Endodermal cell (in vitro differentiated cells): ENCODE data around the gene CHRD. TPM values are rescaled to one million over a fixed set of nuclear protein-coding genes. Genes with fewer than 3 reads are reported as not detected.
A peak's percentile ranks its signal among the peaks of the same experiment; 100 is the strongest.

Experiments used
- DNase-seq: peaks from one replicate; pipeline ENCODE4 v3.0.0-alpha.2; 2017
- H3K27ac ChIP-seq: 2 replicates; pipeline ENCODE4 v1.5.1; 2013; ENCODE audit warnings: mild to moderate bottlenecking, low read depth, low read length, moderate library complexity
- H3K27me3 ChIP-seq: 2 replicates; pipeline ENCODE4 v1.6.1; 2013; ENCODE audit warnings: mild to moderate bottlenecking, low read length, moderate library complexity; ENCODE audit not compliant: insufficient read depth, control insufficient read depth, poor library complexity, severe bottlenecking
- H3K36me3 ChIP-seq: 2 replicates; pipeline ENCODE4 v1.7.0; 2013; ENCODE audit warnings: mild to moderate bottlenecking, low read length, moderate library complexity; ENCODE audit not compliant: control insufficient read depth, insufficient read depth
- H3K4me1 ChIP-seq: one replicate; pipeline ENCODE4 v1.7.0; 2013; ENCODE audit warnings: low read length; ENCODE audit not compliant: control insufficient read depth, insufficient read depth
- H3K4me3 ChIP-seq: 2 replicates; pipeline ENCODE4 v1.5.1; 2013; ENCODE audit warnings: mild to moderate bottlenecking, low read length, moderate library complexity
- H3K9ac ChIP-seq: 2 replicates; pipeline ENCODE4 v1.6.1; 2013; ENCODE audit warnings: mild to moderate bottlenecking, low read length, moderate library complexity; ENCODE audit not compliant: poor library complexity, severe bottlenecking; ENCODE audit errors: extremely low read depth
- H3K9me3 ChIP-seq: 2 replicates; pipeline ENCODE4 v1.6.1; 2013; ENCODE audit warnings: mild to moderate bottlenecking, low read length, moderate library complexity; ENCODE audit not compliant: control insufficient read depth
- H3K27ac Mint-ChIP-seq: 2 replicates; pipeline ENCODE4 v1.8.0; 2020; ENCODE audit warnings: mixed read lengths
- H3K27me3 Mint-ChIP-seq: 2 replicates; pipeline ENCODE4 v1.8.0; 2021; ENCODE audit warnings: mild to moderate bottlenecking, mixed read lengths; ENCODE audit not compliant: insufficient read depth
- H3K36me3 Mint-ChIP-seq: 2 replicates; pipeline ENCODE4 v1.8.0; 2020; ENCODE audit warnings: low read depth, mixed read lengths
- H3K4me1 Mint-ChIP-seq: 2 replicates; pipeline ENCODE4 v1.8.0; 2020; ENCODE audit warnings: mixed read lengths
- H3K4me3 Mint-ChIP-seq: 2 replicates; pipeline ENCODE4 v1.8.0; 2020; ENCODE audit warnings: mild to moderate bottlenecking, moderate library complexity, mixed read lengths
- H3K9me3 Mint-ChIP-seq: 2 replicates; pipeline ENCODE4 v1.8.0; 2020; ENCODE audit warnings: mild to moderate bottlenecking, mixed read lengths
- WGBS, 2 experiments: methylation state at CpG; one replicate each; pipeline versions ENCODE4 v1.1.5 to v1.1.7; 2013; ENCODE audit warnings: missing lambda C conversion rate in 2 of 2, mixed read lengths in 1 of 2; ENCODE audit not compliant: insufficient coverage in 1 of 2, insufficient read length in 1 of 2; 5-methylcytosine and 5-hydroxymethylcytosine counted together
- total RNA-seq, 2 donors: library from RNA; stranded (reverse); fragmentation: NEBNext Ultra II Directional in 1 of 2; extraction: Animal tissue kit (Norgen Biotek cat#: 25700) in 1 of 2; gene quantifications; 2 replicates in 1 of 2; 3 replicates in 1 of 2; pipeline ENCODE4 v1.2.1, GENCODE V29; 2021
- TF ChIP-seq, protein P1 (sequence below): fragments of 200-600 bp; sonication (generic); conservative IDR thresholded peaks from 2 replicates; pipeline ENCODE4 v1.5.0; 2021; ENCODE audit warnings: antibody characterized with exemption, mild to moderate bottlenecking

Gene CHRD
- total RNA-seq, 2 donors from 2014 or later, result 5.0 to 17.4 TPM

GRCh38 chr3:184341925-184342324 lies 37.9 kb upstream of the CHRD start:
- DNase-seq, result no peak

DNA sequence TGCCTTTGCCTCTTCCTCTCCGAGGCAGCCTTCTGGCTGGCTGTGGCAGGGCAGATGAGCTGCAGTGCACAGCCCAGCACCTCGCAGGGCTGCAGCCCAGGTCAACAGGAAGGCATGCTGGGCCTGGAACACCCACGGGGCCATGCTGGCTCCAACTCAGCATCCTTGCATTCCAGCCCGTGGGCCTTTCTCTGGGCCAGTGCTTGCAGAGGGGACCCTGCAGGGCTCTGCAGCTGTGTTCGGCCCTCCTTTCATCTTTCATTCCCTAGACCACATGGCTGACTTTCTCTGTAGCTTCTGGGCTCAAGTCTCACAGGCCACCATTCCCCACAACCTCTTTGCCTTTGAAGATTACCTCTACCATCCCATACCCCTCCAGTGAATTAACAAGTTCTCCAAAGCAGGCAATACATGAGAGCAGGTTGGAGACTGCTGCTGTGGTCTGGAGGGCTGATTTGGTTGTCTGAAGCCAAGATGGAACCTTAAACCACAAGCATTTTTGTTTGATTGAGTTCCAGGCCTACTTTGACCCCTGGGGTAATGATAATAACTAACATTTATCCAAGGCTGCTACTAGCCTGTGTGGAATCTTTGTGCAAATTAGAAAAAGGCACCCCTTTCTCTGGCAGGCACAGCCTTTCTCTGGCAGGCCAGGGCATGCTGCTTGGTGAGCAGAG lies 36.5 kb upstream of the CHRD start:
- H3K4me1 ChIP-seq, result no peaks in the 10 kb centered on the region
- no peaks in the 10 kb centered on the region for H3K9me3 ChIP-seq
- no peak overlapping the region for H3K9ac ChIP-seq
- Mint-ChIP-seq H3K9me3 (no peaks in the 10 kb centered on the region), H3K4me1 (peaks cover 12% of the 10 kb centered on the region), H3K4me3 (no peak overlapping the region), H3K27me3 (peaks cover 2% of the 10 kb centered on the region), H3K27ac (no peak overlapping the region), H3K36me3 (peaks cover 30% of the 10 kb centered on the region)
- TF ChIP-seq, protein P1, sequence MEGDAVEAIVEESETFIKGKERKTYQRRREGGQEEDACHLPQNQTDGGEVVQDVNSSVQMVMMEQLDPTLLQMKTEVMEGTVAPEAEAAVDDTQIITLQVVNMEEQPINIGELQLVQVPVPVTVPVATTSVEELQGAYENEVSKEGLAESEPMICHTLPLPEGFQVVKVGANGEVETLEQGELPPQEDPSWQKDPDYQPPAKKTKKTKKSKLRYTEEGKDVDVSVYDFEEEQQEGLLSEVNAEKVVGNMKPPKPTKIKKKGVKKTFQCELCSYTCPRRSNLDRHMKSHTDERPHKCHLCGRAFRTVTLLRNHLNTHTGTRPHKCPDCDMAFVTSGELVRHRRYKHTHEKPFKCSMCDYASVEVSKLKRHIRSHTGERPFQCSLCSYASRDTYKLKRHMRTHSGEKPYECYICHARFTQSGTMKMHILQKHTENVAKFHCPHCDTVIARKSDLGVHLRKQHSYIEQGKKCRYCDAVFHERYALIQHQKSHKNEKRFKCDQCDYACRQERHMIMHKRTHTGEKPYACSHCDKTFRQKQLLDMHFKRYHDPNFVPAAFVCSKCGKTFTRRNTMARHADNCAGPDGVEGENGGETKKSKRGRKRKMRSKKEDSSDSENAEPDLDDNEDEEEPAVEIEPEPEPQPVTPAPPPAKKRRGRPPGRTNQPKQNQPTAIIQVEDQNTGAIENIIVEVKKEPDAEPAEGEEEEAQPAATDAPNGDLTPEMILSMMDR, result no peak
- WGBS, 2 experiments, result 64 to 86% methylated on average over 3 to 5 of the region's 5 CpGs
- peaks cover 26% of the 10 kb centered on the region for H3K36me3 ChIP-seq
- no peak overlapping the region for H3K4me3 ChIP-seq
- no peaks in the 10 kb centered on the region for H3K27me3 ChIP-seq
- no peak for DNase-seq
- H3K27ac ChIP-seq, result no peak overlapping the region

More at GRCh38 chr3:184341925-184342324, 37.9 kb upstream of the CHRD start:
- H3K4me1 ChIP-seq, result no peaks in the 10 kb centered on the region
- no peaks in the 10 kb centered on the region for H3K9me3 Mint-ChIP-seq
- TF ChIP-seq, protein P1, result no peak
- no peaks in the 10 kb centered on the region for H3K9me3 ChIP-seq
- H3K27ac ChIP-seq, result no peak overlapping the region
- 85 to 91% methylated on average over 7 of the region's 7 CpGs for WGBS, 2 experiments
- H3K36me3 ChIP-seq, result peaks cover 26% of the 10 kb centered on the region
- H3K27ac Mint-ChIP-seq, result no peak overlapping the region
- no peaks in the 10 kb centered on the region for H3K27me3 ChIP-seq
- H3K4me1 Mint-ChIP-seq, result peaks cover 15% of the 10 kb centered on the region
- H3K36me3 Mint-ChIP-seq, result peaks cover 27% of the 10 kb centered on the region
- no peak overlapping the region for H3K4me3 Mint-ChIP-seq
- H3K4me3 ChIP-seq, result no peak overlapping the region
- no peak overlapping the region for H3K9ac ChIP-seq
- H3K27me3 Mint-ChIP-seq, result peaks cover 4% of the 10 kb centered on the region

GRCh38 chr3:184344579-184345316 lies 35.1 kb upstream of the CHRD start:
- Mint-ChIP-seq H3K27me3 (no peaks in the 10 kb centered on the region), H3K9me3 (no peaks in the 10 kb centered on the region), H3K36me3 (peaks cover 34% of the 10 kb centered on the region), H3K4me3 (no peak overlapping the region), H3K4me1 (peaks cover 20% of the 10 kb centered on the region), H3K27ac (no peak overlapping the region)
- Histone ChIP-seq H3K27me3 (no peaks in the 10 kb centered on the region), H3K9ac (no peak overlapping the region), H3K36me3 (peaks cover 29% of the 10 kb centered on the region), H3K9me3 (no peaks in the 10 kb centered on the region), H3K4me3 (no peak overlapping the region), H3K27ac (peak overlapping the region; percentile 24), H3K4me1 (no peaks in the 10 kb centered on the region)
- 87 to 91% methylated on average over 14 to 23 of the region's 24 CpGs for WGBS, 2 experiments
- DNase-seq, result no peak
- TF ChIP-seq, protein P1, result no peak
